Keratinocyte (primary cell): ENCODE data around the gene BTN2A1. TPM values are rescaled to one million over a fixed set of nuclear protein-coding genes. Genes with fewer than 3 reads are reported as not detected.

ENCODE experiments used
- DNase-seq: peaks from one replicate; pipeline ENCODE4 v3.0.0-alpha.2; 2011; ENCODE audit warnings: low read depth, missing footprints, low spot score
- FAIRE-seq: peaks from 2 replicates; lab custom pipeline; 2011; peaks lifted over from hg19 to GRCh38; lab: Jason Lieb, UNC
- H2AFZ ChIP-seq: 2 replicates; pipeline ENCODE4 v1.6.0; 2012; ENCODE audit warnings: low read length, control low read depth, inconsistent platforms; ENCODE audit not compliant: control insufficient read depth
- H3K27ac ChIP-seq: 2 replicates; pipeline ENCODE4 v1.5.1; 2011; ENCODE audit warnings: low read length; ENCODE audit not compliant: control insufficient read depth, insufficient read depth
- H3K27me3 ChIP-seq: 3 replicates; pipeline ENCODE4 v1.6.0; 2011; ENCODE audit warnings: low read length; ENCODE audit not compliant: control insufficient read depth, insufficient read depth; ENCODE audit errors: extremely low read depth
- H3K36me3 ChIP-seq, 2 experiments: 2 replicates in 1 of 2; 3 replicates in 1 of 2; pipeline ENCODE4 v1.5.1; 2011; ENCODE audit warnings: low read length in 2 of 2, mild to moderate bottlenecking in 1 of 2; ENCODE audit not compliant: control insufficient read depth in 2 of 2, insufficient read depth in 2 of 2; ENCODE audit errors: extremely low read depth in 1 of 2
- H3K4me1 ChIP-seq: 3 replicates; pipeline ENCODE4 v1.5.1; 2011; ENCODE audit warnings: low read length; ENCODE audit not compliant: control insufficient read depth, insufficient read depth; ENCODE audit errors: extremely low read depth
- H3K4me2 ChIP-seq: 3 replicates; pipeline ENCODE4 v1.6.0; 2011; ENCODE audit warnings: low read depth, low read length; ENCODE audit not compliant: control insufficient read depth, insufficient read depth; ENCODE audit errors: extremely low read depth
- H3K4me3 ChIP-seq, 3 experiments: fragments of 200-600 bp in 1 of 3; sonication (generic) in 1 of 3; 2 replicates in 2 of 3; 3 replicates in 1 of 3; pipeline ENCODE4 v1.5.1; 2011 to 2016; ENCODE audit warnings: low read length in 3 of 3, mild to moderate bottlenecking in 3 of 3, control low read depth in 2 of 3, inconsistent platforms in 1 of 3, low read depth in 1 of 3, mixed read lengths in 1 of 3, mixed run types in 1 of 3, moderate library complexity in 1 of 3; ENCODE audit not compliant: control insufficient read depth in 2 of 3, insufficient read depth in 2 of 3; ENCODE audit errors: extremely low read depth in 1 of 3
- H3K79me2 ChIP-seq: 2 replicates; pipeline ENCODE4 v1.6.0; 2012; ENCODE audit warnings: low read length; ENCODE audit not compliant: control insufficient read depth, insufficient read depth
- H3K9ac ChIP-seq: 3 replicates; pipeline ENCODE4 v1.6.0; 2011; ENCODE audit warnings: low read length; ENCODE audit not compliant: control insufficient read depth, insufficient read depth; ENCODE audit errors: extremely low read depth
- H3K9me1 ChIP-seq: 3 replicates; pipeline ENCODE4 v1.6.0; 2011; ENCODE audit warnings: low read length; ENCODE audit not compliant: control insufficient read depth, insufficient read depth; ENCODE audit errors: extremely low read depth
- H3K9me3 ChIP-seq: 2 replicates; pipeline ENCODE4 v1.5.1; 2012; ENCODE audit warnings: low read depth, low read length; ENCODE audit not compliant: control insufficient read depth
- H4K20me1 ChIP-seq: 3 replicates; pipeline ENCODE4 v1.6.0; 2011; ENCODE audit warnings: low read length; ENCODE audit not compliant: control insufficient read depth, insufficient read depth; ENCODE audit errors: extremely low read depth
- CTCF ChIP-seq, 3 experiments: IDR thresholded peaks in 1 of 3; conservative IDR thresholded peaks in 1 of 3; optimal IDR thresholded peaks in 1 of 3; 2 replicates in 2 of 3; 3 replicates in 1 of 3; pipeline versions ENCODE3 to v1.5.1; 2011; ENCODE audit warnings: low read length in 3 of 3, mild to moderate bottlenecking in 3 of 3, moderate library complexity in 2 of 3, control low read depth in 1 of 3, inconsistent platforms in 1 of 3; ENCODE audit not compliant: insufficient read depth in 2 of 3; ENCODE audit errors: extremely low read depth in 1 of 3
- EZH2 ChIP-seq: IDR thresholded peaks from one replicate; pipeline ENCODE4 v1.6.1; 2012; ENCODE audit warnings: inconsistent platforms, mild to moderate bottlenecking, low read length, moderate library complexity
- dilution Hi-C: fragments of 300-500 bp; cut with MboI; formaldehyde crosslinking; loops from one replicate; pipeline ENCODE4 v1.7.0; 2020; ENCODE audit warnings: low sequenced_read_pairs; ENCODE audit not compliant: extremely low pct_ligation_motif_present
- polyA plus RNA-seq, 5 experiments: library from polyadenylated mRNA; depleted of rRNA in 3 of 5; stranded (reverse) in 3 of 5; stranded (forward) in 1 of 5; unstranded in 1 of 5; fragments of >200 nt; gene quantifications; 1 replicate in 1 of 5; 2 replicates in 3 of 5; 3 replicates in 1 of 5; pipeline versions ENCODE4 v1.2.1 to v1.2.3, GENCODE V29; 2011 to 2012; ENCODE audit warnings: missing spikeins in 2 of 5, low read depth in 1 of 5, low replicate concordance in 1 of 5

The BTN2A1 gene
- polyA plus RNA-seq, 1 donor (not counting 4 experiments of a cell fraction or from before 2014, with no cell fraction given): 13.9 TPM

DNA sequence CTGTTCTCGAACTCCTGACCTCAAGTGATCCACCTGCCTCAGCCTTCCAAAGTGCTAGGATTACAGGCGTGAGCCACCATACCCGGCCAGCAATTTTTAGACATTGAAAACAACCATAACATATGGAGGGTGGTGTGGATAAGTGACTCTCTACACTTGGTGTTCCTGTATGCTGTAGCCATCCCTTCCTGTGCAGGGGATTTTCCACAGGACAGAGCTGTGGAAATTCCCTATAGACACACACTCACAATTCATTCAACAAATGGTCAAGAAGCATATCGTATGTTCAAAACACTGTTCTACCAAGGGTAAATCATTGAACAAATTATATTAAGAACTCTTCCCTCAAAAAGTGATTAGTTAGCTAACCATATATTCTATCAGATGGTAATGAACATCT is 6.3 kb downstream of the BTN2A1 start:
- H3K36me3 ChIP-seq: peaks cover 44 to 48% of the 10 kb centered on the region in 2 experiments

GRCh38 chr6:26464416-26465131 is 6.8 kb downstream of the BTN2A1 start:
- H2AFZ ChIP-seq: no peak overlapping the region
- H3K4me3 ChIP-seq: no peak overlapping the region
- FAIRE-seq (no peak), DNase-seq (no peak)
- H3K27ac ChIP-seq: no peak overlapping the region
- H4K20me1 ChIP-seq: no peaks in the 10 kb centered on the region
- H3K9me1 ChIP-seq: no peaks in the 10 kb centered on the region
- no peaks in the 10 kb centered on the region for H3K4me1 ChIP-seq
- H3K27me3 ChIP-seq: no peaks in the 10 kb centered on the region
- peaks cover 16% of the 10 kb centered on the region for H3K79me2 ChIP-seq
- H3K36me3 ChIP-seq: peaks cover 45 to 48% of the 10 kb centered on the region in 2 experiments
- no peaks in the 10 kb centered on the region for H3K9me3 ChIP-seq
- no peak for TF ChIP-seq CTCF (optimal IDR thresholded peaks at IDR 0.05 in 1 of 3, IDR thresholded peaks at IDR 0.05 in 1 of 3, conservative IDR thresholded peaks at IDR 0.05 in 1 of 3; ENCODE audit: extremely low read depth in 1 of 3, insufficient read depth in 2 of 3, low read length in 3 of 3)
- H3K4me2 ChIP-seq: no peak overlapping the region
- H3K9ac ChIP-seq: no peak overlapping the region
- dilution Hi-C loops: no loop called here

More for the DNA sequence above, 6.3 kb downstream of the BTN2A1 start:
- Histone ChIP-seq H3K9me1 (no peaks in the 10 kb centered on the region), H3K27me3 (no peaks in the 10 kb centered on the region), H3K9ac (no peak overlapping the region), H3K27ac (no peak overlapping the region), H3K9me3 (no peaks in the 10 kb centered on the region), H2AFZ (no peak overlapping the region), H4K20me1 (no peaks in the 10 kb centered on the region), H3K4me2 (no peak overlapping the region), H3K4me3 (no peak overlapping the region), H3K79me2 (peaks cover 21% of the 10 kb centered on the region), H3K4me1 (peaks cover 2% of the 10 kb centered on the region)
- dilution Hi-C loops: no loop called here
- TF ChIP-seq CTCF (optimal IDR thresholded peaks at IDR 0.05 in 1 of 3, IDR thresholded peaks at IDR 0.05 in 1 of 3, conservative IDR thresholded peaks at IDR 0.05 in 1 of 3; ENCODE audit: extremely low read depth in 1 of 3, insufficient read depth in 2 of 3, low read length in 3 of 3) (no peak), EZH2 (no peak)
- FAIRE-seq (no peak), DNase-seq (no peak)
